ENCODE measurements around the gene INTS2. TPM values are rescaled to one million over a fixed set of nuclear protein-coding genes. Genes with fewer than 3 reads are reported as not detected.

INTS2 gene, protein sequence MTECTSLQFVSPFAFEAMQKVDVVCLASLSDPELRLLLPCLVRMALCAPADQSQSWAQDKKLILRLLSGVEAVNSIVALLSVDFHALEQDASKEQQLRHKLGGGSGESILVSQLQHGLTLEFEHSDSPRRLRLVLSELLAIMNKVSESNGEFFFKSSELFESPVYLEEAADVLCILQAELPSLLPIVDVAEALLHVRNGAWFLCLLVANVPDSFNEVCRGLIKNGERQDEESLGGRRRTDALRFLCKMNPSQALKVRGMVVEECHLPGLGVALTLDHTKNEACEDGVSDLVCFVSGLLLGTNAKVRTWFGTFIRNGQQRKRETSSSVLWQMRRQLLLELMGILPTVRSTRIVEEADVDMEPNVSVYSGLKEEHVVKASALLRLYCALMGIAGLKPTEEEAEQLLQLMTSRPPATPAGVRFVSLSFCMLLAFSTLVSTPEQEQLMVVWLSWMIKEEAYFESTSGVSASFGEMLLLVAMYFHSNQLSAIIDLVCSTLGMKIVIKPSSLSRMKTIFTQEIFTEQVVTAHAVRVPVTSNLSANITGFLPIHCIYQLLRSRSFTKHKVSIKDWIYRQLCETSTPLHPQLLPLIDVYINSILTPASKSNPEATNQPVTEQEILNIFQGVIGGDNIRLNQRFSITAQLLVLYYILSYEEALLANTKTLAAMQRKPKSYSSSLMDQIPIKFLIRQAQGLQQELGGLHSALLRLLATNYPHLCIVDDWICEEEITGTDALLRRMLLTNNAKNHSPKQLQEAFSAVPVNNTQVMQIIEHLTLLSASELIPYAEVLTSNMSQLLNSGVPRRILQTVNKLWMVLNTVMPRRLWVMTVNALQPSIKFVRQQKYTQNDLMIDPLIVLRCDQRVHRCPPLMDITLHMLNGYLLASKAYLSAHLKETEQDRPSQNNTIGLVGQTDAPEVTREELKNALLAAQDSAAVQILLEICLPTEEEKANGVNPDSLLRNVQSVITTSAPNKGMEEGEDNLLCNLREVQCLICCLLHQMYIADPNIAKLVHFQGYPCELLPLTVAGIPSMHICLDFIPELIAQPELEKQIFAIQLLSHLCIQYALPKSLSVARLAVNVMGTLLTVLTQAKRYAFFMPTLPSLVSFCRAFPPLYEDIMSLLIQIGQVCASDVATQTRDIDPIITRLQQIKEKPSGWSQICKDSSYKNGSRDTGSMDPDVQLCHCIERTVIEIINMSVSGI
- 1 to 10 TPM; 4.2 to 6.5 (median 4.9) TPM for total RNA-seq
- long read RNA-seq = 0 reads

DNA sequence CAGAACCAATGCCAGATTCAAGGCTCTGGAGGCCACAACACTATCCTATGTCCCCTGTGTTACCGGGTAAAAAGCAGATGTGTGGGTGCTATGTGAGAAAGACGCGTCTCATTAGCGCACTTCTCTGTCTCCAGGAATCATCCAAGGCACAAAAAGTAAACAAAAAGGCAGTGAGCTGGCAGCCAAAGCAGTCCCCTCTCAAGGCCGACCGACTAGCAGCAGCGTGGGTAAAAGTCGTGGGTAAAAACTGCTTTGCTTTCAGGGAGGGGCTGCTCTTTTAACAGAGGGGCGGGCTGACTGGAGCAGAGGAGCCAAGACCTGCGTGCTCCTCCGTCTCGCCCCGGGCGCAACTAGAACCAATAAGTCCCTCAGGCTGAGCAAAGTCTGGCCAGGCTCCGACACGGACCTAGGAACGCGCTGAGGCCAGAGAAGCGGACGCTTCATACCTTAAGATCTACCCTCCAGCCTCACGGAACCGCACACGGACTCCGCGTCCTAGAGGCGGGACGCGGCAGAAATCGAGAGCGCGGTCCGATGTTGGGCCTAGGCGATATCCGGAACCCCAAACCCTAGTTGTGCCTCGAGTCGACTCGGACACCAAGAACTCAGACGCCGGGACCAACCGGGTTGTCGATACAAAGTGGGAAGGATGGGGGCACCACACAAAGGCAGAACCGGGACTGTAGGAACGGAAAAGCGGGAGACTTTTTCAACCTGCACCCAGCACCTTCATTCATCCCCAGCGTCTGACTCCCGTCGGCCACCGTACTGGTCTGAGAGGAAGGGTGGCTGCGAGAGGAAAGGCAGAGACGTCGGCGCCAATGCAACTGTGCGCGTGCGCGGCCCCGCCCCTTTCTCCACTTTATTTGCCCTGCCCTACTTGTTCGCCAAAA, at the start of gene INTS2:
INTS2 (minus strand) TSS at position 775 of the 893 bp plus-strand sequence. CDS start 1,338 bp downstream, outside the sequence.
- H3K36me3 ChIP-seq = peaks cover 0 to 8% (median 0%) of the 10 kb centered on the region in 4 donors
- under 1% methylated on average over 19 of the region's 58 CpGs for WGBS (ENCODE audit: insufficient coverage, low coverage, low lambda C conversion rate, missing lambda C conversion rate)
- H3K4me1 ChIP-seq = peaks cover 0 to 7% (median 2%) of the 10 kb centered on the region in 4 donors
- peak; percentile 95 to 97 (median 97) for DNase-seq
- peak within 1 kb of the TSS; percentile 53 to 75 (median 73) for H3K27ac ChIP-seq
- H3K4me3 ChIP-seq = peak within 1 kb of the TSS; percentile 59 to 76 (median 66)
- no peaks in the 10 kb centered on the region for H3K9me3 ChIP-seq
- ATAC-seq = peak; percentile 95 to 97 (median 96)
- peak; percentile 83 for TF ChIP-seq POLR2A (IDR thresholded peaks at IDR 0.05)
- TF ChIP-seq, protein P1, sequence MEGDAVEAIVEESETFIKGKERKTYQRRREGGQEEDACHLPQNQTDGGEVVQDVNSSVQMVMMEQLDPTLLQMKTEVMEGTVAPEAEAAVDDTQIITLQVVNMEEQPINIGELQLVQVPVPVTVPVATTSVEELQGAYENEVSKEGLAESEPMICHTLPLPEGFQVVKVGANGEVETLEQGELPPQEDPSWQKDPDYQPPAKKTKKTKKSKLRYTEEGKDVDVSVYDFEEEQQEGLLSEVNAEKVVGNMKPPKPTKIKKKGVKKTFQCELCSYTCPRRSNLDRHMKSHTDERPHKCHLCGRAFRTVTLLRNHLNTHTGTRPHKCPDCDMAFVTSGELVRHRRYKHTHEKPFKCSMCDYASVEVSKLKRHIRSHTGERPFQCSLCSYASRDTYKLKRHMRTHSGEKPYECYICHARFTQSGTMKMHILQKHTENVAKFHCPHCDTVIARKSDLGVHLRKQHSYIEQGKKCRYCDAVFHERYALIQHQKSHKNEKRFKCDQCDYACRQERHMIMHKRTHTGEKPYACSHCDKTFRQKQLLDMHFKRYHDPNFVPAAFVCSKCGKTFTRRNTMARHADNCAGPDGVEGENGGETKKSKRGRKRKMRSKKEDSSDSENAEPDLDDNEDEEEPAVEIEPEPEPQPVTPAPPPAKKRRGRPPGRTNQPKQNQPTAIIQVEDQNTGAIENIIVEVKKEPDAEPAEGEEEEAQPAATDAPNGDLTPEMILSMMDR (IDR thresholded peaks at IDR 0.05) = no peak
- intact Hi-C loops (cut with DNase I) = no loop called here
- H3K27me3 ChIP-seq = no peaks in the 10 kb centered on the region

DNA sequence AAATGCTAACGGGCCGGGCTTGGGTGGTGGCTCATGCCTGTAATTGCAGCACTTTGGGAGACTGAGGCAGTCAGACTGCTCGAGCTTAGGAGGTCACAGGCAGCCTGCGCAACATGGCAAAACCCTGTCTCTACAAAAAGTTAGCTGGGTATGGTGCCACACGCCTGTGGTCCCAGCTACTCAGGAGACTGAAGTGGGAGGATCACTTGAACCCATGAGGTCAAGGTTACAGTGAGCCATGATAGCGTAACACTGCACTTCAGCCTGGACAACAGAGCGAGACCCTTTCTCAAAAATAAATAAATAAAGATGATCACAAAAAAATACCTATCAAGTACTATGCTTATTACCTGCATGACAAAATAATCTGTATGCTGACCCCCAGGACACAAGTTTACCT, 46.3 kb upstream of the INTS2 start:
- no peak overlapping the region for H3K4me3 ChIP-seq
- H3K4me1 ChIP-seq = no peaks in the 10 kb centered on the region
- TF ChIP-seq, protein P1 (IDR thresholded peaks at IDR 0.05) = no peak
- TF ChIP-seq POLR2A (IDR thresholded peaks at IDR 0.05) = no peak
- intact Hi-C loops (cut with DNase I) = no loop called here
- no peaks in the 10 kb centered on the region for H3K27me3 ChIP-seq
- no peaks in the 10 kb centered on the region for H3K9me3 ChIP-seq
- ATAC-seq = no peak
- no peak overlapping the region for H3K27ac ChIP-seq
- DNase-seq = no peak
- WGBS (ENCODE audit: insufficient coverage, low coverage, low lambda C conversion rate, missing lambda C conversion rate) = 98% methylated on average over 6 of the region's 7 CpGs
- peaks cover 0 to 51% (median 12%) of the 10 kb centered on the region in 4 donors for H3K36me3 ChIP-seq

DNA sequence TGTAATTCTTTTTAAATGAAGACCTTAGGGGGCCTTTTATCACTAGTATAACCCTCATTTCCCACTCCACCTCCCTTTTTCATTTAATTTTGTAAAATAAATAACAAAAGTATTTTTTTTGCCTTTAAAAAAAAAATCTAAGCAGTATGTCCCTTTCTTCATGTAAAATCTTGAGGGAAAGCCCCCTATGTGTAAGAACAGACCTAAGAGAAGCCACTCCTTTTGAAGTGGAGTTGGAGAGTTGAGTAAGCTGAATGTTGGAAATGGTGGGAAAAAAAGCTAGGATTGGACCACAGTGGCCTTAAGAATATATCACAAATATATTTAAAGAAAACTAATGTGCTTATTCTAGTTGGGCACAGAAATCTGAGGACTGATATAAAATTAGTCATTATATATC, 44.5 kb upstream of the INTS2 start:
- ATAC-seq (no peak), DNase-seq (no peak)
- H3K36me3 ChIP-seq = peaks cover 0 to 57% (median 20%) of the 10 kb centered on the region in 4 donors
- H3K4me3 ChIP-seq = no peak overlapping the region
- no peak overlapping the region for H3K27ac ChIP-seq
- no peaks in the 10 kb centered on the region for H3K27me3 ChIP-seq
- intact Hi-C loops (cut with DNase I) = no loop called here
- no peaks in the 10 kb centered on the region for H3K9me3 ChIP-seq
- no peak for TF ChIP-seq POLR2A (IDR thresholded peaks at IDR 0.05)
- TF ChIP-seq, protein P1 (IDR thresholded peaks at IDR 0.05) = no peak
- H3K4me1 ChIP-seq = no peaks in the 10 kb centered on the region

Measured in right lobe of liver (tissue), 6 donors.